HG03378 (cell line): Measurements from ENCODE around the gene MRGPRE.
"Not testable (repeated sequence)": the region's sequence is repeated elsewhere in the genome, so short reads cannot be mapped to it uniquely, and the experiment has no call there.

ENCODE experiments used
- ATAC-seq: cut with Tn5 transposase; IDR thresholded peaks from one replicate; pipeline ENCODE4 v1.9.1; 2021; ENCODE audit warnings: mild to moderate bottlenecking, moderate library complexity; ENCODE audit not compliant: unreplicated experiment

Gene MRGPRE, protein sequence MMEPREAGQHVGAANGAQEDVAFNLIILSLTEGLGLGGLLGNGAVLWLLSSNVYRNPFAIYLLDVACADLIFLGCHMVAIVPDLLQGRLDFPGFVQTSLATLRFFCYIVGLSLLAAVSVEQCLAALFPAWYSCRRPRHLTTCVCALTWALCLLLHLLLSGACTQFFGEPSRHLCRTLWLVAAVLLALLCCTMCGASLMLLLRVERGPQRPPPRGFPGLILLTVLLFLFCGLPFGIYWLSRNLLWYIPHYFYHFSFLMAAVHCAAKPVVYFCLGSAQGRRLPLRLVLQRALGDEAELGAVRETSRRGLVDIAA

DNA sequence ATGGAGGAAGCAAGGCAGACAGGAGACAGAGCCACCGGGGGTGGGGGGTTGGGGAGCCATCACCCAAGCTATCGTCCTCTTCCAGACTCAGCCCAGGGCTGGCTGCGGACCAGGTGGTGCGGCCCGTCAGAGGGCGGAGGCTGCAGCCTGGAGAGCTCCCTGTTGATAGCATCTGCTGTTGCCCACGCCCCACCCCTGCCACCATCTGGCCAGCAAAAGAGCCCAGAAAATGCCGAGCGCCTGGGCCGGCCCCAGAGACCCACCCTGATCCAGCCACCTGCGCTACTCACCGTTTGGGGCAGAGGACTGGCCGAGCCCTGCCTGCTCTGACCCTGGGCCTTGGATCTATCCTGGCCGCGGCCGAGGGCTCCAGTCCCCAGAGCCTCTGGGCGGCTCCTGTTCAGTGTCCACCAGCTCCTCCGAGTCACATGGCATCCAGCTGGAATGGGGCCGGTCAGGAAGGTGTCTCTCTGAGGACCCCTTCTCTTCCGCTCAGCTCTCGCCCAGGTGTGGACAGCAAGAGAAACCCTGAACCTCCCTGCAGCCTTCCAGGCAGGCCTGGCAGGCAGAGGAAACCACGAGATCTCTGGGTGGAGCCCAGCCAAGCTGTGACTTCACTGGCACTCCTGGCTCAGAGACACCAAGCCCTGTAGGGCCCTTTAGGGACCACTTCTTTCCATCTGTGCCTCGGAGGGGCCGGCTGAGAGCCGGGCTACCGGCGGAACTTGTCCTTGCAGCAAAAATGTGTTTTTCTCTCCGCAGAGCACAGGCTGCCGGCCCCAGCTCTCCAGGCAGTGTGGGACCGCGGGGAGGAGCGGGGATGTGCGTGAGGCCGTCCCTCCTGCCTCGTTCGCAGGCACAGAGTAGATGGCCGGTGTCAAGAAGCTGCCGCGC lies at the start of gene MRGPRE:
TSS of gene MRGPRE (minus strand) at position 567 of the 894 bp plus-strand sequence. CDS start 3,618 bp downstream, outside the sequence.
- no peak for ATAC-seq

DNA sequence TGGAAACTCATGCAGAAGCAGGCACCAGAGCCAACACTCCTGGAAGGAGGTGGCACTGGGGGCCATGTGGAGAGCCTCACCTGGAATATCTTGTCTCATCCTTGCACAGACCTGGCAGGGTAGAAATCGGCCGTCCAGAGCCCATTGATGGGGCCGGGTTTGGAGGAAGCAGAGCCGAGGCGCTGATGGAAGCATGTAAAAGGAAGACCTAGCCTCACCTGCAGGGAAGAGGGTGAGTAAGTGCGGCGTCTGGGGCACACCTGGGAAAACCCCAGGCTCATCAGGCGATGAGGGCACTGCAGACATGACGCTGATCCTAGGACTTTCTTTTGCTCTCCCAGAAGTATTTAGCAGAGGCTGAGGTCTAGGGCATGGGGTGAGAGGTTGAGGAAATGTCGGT lies 48.9 kb upstream of the MRGPRE start:
- ATAC-seq, result not testable (repeated sequence)

DNA sequence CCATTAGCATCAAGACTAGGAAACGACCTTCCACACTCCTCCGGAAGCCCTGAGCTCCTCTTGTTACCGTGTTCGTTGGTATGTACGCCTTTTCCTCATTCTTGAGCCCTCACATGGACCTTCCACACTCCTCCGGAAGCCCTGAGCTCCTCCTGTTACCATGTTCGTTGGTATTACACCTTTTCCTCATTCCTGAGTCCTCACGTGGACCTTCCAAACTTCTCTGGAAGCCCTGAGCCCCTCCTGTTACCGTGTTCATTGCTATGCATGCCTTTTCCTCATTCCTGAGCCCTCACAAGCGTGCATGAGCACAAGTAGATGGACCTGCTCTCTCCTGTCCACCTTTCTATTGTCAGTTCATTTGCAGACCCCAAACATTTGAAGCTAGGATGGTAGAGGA lies 48.4 kb upstream of the MRGPRE start:
- ATAC-seq, result not testable (repeated sequence)

DNA sequence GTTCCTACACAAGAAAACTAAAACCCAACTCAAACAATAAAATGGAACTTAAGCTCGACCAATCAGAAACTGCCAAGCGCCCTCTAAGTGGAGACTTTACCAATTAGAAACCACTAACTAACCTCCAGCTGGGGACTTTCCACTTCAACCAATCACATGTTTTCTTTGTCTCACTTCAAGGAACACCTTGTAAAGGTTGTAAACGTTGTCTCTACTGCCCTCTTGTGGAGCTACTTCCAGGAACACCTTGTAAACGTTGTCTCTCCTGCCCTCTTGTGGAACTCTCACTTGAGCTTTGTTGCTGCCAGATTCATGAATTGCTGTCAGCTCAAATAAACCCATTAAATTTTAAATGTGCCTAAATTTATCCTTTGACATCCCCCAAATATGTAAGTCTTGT lies 46.7 kb upstream of the MRGPRE start:
- ATAC-seq, result not testable (repeated sequence)

DNA sequence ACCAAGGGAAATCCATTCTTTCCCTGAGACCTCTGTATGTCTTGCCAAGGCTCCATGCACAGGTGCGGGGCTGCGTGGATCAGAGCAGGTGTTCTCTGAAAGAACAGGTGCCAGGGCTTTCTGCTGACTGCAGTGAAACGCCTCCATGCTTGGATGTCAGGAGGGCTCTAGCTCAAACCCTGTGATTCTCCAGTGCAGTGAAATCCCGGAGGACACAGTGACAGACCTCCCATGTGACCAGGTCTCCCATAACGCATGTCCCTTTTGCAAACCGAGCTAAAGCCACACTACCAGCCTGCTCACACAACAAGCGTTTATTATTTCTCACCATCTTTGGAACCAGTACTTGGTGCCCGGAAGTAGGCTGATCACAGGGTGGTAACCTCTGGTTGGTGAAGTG lies 41.4 kb upstream of the MRGPRE start:
- ATAC-seq, result not testable (repeated sequence)

DNA sequence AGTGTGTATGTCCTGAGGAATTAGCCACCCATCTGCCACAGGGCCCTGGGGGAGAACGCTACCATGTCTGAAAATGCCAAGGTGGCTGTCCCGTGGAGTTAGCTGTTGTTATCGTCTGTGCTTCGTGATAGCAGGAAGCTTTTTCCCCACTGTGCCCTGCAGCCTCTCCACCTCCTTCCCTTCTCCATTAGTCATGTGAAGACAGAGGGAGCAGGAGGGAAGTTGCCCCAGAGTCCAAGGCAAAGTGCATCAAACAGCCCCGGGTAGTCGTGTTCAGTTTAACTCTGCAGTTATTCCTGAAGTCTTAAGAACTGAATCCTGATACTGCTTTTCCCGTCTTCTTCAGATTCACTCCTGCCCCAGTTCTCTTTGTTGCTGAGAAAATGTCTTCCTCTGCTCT lies 30.3 kb upstream of the MRGPRE start:
- ATAC-seq, result not testable (repeated sequence)

DNA sequence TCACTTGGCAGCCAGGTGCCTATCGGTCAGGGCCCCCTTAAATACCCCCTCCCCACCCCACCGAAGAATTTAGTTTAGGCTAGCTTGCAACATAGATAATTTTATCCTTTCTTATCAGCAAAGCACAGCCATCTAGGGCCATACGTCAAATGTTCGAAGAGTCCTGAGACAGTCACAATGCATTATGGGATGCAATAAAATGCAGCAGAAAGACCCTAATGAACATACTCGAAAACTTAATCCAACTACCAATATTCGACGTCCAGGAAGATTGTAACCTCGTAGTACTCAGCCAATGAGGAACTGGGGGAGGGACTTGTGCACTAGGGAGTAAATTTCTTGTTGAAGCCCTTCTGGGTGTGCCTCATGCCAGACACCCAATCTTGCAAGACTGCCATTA lies 29.6 kb upstream of the MRGPRE start:
- ATAC-seq, result not testable (repeated sequence)

DNA sequence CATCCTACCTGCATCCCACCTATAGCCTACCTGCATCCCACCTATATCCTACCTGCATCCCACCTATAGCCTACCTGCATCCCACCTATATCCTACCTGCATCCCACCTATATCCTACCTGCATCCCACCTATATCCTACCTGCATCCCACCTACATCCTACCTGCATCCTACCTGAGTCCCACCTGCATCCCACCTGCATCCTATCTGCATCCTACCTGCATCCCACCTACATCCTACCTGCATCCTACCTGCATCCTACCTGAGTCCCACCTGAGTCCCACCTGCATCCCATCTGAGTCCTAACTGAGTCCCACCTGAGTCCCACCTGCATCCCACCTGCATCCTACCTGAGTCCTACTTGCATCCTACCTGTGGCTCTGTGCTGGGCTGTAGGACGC lies 25.3 kb upstream of the MRGPRE start:
- not testable (repeated sequence) for ATAC-seq

DNA sequence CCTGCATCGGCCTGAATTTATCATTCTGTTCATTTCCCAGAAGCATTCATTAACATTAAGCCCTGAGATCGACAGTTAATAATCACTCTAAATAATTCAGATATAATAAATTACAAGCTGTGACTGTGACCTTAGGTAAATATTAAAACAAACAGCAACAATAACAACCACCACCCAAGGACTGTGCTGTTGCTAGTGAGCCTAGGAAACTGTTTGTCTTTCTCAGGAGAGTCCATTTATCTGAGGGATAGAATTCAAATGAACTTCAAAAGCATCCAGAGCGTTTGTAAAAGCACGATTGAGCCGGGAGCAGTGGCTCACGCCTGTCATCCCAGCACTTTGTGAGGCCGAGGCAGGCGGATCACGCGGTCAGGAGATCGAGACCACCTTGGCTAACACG lies 23.0 kb upstream of the MRGPRE start:
- ATAC-seq, result not testable (repeated sequence)

DNA sequence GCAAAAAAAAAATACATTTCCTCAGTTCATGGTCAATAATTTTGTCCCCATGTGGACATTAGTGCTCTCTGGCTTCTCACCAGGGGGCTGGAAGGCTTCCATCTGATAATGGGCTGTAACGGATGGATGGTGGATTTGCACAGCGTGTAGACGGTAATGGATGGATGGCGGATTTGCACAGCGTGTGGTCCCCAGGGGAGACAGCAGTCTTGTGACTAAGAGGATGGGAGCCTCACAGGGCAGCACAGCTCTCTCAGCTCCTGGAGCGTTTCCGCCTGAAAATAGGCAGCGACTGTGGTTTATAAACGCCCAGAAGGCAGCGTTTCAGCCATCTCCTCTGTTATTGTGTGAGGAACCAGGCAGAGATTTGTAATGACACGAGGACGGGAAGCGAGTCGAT lies 22.6 kb upstream of the MRGPRE start:
- ATAC-seq, result not testable (repeated sequence)

DNA sequence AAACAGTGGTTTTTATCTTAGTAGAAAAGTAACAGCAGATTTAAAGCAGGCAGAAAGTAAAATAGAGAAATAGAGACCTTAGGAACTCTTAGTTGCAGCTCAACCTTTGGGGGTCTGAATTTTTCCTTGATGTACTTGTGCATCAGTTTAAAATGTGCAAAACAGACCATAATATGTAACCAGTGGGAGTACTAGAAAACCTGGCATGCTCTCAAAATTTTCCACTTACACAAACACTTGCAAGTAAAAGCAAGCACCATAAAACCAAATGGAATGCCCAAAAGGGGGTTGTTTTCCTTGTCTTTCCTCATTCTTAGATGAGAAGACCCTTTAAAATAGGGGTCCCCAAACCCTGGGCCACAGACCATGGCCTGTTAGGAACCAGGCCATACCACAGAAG lies 12.9 kb upstream of the MRGPRE start:
- no peak for ATAC-seq

DNA sequence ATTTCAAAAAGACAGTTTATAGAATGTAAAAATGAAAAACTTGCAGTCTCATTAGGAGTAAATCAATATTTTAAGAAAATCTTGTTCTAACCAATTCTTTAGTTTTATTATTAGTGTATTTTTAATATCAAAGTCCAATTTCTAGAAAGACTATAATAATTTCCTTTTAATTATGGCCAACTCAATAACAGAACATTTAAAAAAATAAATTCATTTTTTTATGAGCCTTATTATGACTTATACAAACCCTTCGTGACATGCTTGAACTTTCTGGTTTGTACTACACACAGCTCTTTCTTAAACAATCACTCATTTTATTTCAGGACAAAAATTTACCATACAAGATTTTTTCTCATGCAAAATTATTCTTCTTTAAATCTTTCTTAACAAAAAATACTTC lies 11.7 kb upstream of the MRGPRE start:
- ATAC-seq, result no peak

DNA sequence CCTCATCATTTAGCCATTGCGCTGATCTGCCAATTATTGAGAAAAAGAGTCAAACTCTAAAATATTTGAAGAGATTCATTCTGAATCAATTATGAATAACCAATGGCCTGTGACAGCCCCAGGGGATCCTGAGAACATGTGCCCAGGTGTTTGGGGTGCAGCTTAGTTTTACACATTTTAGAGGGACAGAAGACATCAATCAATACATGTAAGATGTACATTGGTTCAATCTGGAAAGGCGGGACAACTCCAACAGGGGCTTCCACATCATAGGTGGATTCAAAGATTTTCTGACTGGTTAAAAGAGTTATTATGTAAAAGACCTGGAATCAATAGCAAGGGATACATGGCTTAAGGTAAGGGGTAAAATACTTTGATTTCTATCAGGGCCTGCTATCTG lies 4.9 kb upstream of the MRGPRE start:
- no peak for ATAC-seq

DNA sequence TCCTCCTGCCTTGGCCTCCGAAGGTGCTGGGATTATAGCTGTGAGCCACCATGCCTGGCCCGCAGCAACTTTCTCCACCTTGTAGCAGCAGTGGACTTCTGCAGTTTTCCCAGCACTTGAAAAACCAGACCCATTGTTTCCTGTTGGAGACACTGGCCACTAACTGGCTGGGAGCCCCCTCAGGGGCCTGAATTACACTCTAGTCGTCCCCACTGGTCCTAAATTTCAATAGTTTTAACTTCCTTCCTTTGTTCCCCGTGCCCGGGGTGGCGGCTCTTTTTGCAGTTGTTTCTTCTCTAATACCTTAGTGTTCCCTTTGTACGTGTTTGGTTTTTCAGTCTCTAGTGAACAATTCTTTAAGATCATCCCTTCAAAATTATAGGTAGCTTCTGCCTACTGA lies 2.6 kb upstream of the MRGPRE start:
- ATAC-seq, result no peak

DNA sequence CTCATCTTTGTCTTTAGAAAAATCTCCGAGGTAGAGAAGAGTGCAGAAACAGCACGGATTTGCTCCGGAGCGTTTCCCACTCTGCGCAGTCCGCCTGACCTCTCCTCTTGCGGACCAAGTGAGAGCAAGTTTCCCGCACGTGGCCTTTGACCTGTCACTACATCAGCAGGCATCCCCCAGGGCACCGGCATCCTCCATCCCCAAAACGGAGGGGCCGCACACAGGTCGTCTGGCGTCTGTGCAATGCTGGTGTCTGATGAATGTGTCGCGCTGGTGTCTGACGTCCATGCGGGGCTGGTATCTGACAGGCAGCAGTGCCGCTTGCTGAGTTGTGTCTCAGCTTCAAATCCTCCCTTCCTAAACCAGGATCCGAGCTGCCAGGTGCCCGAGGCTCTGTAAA lies 739 bp upstream of the MRGPRE start:
- ATAC-seq, result no peak

DNA sequence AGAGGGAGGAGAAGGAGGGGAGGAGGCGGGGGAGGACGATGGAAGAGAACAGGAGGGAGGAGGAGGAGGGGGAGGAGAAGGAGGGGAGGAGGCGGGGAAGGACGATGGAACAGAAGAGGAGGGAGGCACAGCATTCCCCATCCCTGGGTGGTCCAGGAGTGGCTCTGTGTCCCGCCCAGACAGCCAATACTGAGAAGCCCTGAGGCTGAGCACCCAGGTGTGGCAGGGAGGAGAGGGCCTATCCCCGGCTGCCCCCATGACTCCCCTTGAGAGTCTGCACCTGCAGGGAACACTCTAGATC lies 717 bp downstream of the MRGPRE start:
- no peak for ATAC-seq

DNA sequence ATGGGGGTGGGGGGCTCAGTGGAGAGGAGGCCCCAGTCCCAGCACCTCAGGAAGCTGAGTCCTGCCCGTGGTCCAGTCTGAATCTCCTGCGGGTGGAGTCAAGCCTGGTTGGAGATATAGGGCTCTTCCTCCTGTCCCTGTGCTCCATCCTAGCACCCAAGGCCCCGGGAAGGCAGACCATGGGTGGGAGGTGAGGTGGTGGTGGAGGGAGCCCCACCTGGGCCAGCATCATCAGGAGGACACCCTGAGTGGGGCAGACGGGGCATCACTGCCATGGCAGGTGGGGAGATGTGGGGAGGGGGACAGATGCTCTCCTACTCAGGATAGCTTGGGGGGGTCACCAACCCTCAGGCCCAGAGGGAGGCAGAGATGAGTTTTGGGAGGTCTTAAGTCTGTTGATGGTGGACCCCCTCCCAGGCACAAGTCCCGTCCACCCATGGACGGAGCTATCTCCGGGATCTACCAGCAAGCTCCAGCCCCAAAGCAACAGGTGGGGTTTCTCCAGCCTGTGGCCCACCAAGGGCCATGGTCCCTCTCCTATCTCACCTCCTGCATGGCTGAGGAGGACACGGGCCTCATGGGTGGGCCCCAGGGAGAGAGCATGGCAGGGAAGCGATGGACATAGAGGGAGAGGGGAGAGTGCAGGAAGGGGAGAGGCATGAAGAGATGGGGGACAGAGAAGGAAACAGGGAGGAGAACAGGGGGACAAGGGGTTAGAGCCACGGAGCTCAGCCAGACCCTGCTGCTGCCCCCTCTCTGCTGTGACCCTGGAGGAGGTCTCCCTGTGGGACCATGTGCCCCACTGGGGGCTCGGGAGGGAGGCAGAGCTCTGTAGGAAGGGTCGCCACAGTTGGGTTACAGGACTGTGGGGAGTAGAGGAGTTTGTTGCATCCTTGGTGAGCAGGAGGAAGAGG lies 1.3 kb downstream of the MRGPRE start:
- ATAC-seq, result no peak

DNA sequence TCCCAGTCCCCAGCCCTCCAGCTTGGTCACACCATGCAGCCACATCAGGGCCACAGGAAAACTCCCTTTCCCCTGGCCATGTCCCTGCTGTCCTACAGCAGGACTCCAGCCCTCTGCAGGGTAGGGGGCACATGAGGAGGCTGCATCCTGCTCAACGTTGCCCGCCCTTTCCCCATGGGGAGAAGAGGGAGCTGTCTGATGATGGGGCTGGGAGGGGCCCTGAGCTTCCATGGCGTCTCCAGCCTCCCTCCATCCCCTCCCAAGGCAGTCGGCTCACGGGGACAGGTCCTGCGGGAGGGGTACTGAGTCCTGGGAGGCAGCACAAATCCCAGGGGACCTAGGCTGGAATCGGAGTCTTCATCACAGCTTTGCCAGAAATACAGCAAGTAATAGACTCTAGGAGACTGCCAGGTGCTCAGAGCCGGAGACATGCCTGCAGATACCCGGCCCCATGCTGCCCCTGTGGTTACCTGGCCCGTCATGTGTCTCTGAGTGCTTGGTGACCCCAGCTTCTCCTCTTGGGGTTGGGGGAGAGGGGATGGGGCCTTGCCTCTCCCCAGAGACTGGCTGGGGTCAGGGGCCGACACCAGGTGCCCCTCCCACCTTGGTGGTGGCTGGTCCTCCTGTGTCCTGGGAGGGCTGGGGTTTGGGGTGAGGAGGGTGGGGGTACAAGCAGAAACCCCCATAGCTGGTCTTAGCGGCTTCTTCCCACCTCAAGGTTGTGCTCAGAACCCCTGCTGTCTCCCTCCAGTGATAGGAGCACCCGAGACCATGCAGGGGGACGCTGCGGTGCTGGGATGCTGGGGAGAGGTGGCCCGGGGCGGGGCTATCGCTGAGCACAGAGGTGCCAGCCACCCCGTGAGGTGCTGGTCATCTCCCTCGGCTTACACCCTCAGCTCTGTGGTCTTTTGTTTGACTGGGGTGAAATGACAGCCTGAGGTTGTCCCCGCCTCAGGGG lies 2.3 kb downstream of the MRGPRE start:
- no peak for ATAC-seq

DNA sequence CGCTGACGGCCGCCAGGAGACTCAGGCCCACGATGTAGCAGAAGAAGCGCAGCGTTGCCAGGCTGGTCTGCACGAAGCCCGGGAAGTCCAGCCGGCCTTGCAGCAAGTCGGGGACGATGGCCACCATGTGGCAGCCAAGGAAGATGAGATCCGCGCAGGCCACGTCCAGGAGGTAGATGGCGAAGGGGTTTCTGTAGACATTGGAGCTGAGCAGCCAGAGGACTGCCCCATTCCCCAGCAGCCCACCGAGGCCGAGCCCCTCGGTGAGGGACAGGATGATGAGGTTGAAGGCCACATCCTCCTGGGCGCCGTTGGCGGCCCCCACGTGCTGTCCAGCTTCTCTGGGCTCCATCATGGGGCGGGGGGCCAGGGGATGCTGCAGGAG lies 3.8 kb downstream of the MRGPRE start:
- ATAC-seq, result no peak
